CD4-positive, alpha-beta T cell treated with Interleukin-6 for 4 hours (primary cell): ENCODE measurements around the gene POLR2H.

Experiments used
- DNase-seq: peaks from one replicate; pipeline ENCODE4 v3.0.0-alpha.2; 2020; ENCODE audit warnings: mixed read lengths

POLR2H gene

DNA sequence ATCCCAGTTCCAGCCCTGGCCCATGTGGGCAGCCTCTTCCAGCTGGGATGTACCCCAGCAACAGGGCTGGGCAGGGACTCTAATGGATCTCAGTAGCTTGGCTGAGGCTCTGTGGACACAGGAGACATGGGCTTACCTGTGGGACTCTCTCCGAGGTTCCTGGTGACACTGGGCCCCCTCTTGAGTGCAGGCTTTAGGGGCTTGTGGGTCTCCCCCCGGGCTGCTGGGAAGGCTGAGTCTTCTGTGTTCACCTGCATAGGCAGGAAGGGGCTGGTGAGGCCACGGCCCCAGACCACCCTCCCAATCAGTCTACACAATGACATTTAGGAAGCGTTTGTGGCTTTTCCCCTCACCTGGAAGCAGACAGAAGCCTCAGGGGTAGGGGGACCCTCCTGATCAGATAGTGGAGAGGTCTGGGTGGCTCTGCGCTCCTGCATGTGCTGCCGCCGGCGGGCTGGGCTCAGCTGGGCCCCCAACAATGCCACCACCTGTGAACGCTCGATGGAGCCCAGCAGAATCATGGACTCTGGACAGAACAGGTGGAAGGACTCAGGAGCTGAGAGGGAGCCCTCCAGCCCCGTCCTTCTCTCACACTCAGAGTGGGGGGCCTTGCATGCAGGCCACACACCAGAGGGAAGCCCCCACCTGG lies 8.5 kb upstream of the POLR2H start:
- no peak for DNase-seq

DNA sequence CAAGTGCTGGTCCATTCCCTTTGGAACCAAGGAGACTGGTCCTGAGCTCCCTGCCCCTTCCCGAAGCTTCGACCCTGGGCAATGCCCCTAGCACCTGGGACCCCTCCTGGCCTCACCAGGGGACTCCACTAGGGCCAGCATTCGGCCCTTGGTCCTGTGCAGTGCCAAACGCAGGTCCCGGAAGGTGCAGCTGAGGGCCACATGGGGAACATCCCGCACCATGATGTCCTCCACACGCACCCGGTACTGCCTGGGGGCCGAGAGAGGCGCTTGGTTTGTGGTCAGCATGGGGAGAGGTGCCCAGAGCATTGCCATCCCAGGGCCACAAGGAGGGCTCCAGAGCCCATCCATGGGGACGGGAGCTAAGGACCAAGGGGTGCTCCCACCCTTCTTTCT lies 8.0 kb upstream of the POLR2H start:
- no peak for DNase-seq

DNA sequence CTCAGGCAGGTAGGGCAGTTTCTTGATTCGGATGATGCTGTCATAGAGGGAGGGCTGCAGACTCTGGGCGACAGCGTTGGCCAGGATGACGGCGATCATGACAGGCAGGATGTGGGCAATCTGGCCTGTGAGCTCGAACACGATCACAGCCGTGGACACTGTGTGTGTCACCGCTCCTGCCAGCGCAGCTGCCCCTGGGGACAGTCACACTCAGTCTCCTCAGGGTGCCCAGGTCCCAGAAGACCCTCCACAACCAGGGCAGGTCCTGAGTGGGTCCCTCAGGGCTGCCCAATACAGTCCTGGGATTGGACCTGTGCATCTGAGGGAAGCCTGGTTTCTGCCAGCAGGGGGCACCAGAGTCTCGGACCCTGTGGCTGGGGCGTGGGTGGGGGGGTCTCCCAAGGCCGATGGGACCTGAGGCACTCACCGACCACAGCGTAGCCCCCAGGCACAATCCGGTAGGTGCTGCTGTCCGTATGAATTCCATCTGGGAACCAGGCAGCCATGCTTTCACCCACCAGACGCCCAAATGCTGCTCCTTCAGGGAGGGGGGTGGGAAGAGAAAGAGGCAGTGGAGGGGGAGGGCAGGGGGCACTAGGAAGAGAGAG lies 7.3 kb upstream of the POLR2H start:
- peak; percentile 79 for DNase-seq

DNA sequence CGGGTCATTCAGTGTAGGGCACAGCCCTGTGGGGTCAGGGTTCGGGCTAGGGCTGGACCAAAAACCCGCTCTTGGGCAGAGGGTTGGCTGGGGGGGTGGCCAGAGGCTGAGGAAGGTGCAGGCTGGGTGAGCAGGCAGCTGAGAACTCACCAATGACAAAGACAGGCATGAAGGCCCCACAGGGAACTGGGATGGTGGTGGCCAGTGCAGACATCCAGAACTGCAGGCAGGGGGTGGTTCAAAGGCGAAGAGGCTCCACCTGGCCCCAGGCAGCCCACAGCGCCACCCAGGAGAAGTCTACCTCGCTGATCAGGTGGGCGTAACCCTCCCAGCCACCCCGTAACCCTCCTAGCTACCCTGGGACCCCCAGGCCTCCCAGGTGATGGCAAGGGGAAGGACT lies 6.8 kb upstream of the POLR2H start:
- DNase-seq: no peak

DNA sequence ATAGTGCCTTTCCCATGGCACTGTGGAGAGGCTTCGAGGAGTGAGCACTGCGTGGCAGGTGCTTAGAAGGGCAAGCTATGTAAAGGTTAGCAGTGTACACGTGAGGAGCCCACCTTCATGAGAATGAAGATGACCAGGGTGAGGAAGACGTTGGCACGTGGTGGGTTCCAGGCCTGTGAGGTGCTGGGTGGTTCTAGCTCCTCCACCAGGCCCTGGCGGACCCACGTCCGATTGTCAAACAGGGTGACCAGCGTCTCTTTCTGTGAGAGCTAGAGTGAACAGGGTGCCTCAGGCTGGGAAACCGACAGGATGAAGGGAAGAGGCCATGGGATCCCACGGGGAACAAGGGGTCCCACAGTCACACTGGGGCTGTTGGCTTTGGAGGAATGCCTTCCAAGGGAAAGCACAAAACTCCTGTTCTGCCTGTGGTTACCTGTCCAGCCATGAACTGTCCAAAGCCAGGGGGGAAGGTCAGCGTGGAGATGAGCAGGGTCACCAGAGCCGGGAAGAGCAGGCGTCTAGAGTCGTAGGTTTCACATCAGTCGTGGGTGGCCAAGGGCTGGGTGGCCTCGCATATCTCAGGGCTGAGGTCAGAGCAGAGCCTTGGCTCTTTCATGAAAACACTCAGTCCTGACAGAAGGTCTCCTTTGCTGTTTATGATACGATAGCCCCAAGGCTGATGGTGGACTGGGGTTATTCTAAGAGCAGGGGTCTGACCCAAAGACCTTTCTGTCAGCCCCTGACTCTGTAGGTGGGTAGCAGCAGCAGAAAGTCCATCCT lies 6.1 kb upstream of the POLR2H start:
- DNase-seq: no peak

DNA sequence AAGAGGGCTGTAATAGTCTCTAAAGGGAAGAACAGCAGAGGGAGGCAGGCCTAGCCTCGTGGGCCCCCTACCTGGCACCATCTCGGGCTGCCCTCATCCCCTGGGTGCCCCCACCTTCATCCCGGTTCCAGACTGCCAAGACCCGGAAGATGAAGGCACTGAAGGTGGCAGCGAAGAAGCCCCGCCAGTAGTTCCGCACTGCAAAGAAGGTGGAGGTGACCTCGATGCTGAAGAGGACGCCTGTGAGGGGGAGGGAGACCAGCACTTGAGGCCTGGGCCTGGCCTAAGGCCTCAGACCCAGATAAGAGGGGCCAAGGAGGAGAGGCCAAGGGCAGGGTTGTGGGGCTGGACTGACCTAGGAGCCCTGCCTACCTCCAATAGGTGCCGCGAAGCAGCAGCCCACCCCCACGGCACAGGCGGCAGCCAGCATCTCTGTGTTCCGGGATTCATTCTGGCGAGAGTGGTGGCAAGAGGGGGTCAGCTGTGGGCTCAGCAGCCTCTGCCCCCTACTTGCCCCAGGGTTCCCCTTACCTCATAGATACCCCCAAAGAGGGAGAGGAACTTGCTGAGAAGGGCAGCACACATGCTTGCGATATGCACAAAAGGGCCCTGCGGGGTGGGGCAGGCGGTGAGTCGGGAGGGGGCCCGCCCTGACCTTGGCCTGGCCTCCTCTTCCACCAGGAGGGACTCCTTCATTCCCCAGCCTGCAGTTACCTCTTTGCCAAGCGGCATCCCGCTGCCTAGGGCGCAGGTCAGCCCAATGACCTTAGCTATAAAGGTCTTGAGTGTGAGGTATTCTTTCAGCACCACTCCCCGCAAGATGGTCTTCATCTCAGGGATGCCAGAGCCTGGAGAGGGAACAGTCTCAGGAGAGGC lies 4.0 kb upstream of the POLR2H start:
- DNase-seq: no peak

DNA sequence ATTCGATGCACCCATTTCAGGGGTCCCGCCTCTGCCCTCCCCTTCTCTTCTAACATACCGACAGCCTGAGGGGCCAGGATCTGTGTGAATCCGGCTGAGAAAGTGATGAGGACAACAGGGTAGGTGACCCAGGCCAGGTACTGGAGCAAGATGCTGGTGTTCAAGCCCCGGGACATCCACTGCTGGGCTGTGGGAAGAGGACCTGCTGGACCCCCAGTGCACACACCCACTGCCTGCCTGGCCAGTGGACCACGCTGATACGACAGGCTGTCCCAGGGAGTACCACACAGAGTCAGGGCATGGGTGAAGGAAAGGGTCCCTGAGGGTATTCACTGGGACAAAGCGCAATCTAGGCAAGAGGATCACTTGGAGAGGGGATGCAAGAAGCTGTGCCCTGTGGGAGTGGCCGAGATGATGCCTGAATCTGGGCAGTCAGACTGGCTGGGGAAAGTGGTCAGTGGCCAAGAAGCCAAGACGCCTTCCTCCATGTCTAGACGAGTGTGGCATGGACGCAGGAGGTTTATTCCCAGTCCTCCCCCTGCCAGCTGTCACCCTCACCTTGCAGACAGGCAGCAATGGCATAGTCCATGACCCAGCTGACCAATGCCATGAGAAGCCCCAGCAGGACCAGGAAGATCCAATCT lies 3.3 kb upstream of the POLR2H start:
- no peak for DNase-seq

DNA sequence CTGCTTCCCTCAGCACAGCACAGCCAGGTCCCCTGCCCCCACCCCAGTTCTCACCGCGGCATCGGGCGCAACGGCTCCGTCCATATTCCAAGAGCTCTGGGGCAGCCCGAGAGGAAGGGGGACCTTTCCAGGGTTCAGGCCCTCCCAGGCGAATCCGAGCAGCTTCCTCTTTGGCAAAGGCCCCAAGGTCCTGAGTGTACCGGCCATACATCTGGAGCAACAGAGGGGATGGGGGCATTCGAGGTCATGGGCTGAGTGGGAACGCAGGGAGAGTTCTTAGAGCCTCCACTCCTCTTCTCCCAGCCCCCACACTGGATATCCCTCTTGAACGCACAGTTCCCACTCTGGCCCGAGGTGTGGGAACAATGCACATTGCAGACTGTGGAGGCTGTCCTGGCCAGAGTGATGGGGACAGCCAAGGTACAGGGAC lies 2.6 kb upstream of the POLR2H start:
- no peak for DNase-seq

DNA sequence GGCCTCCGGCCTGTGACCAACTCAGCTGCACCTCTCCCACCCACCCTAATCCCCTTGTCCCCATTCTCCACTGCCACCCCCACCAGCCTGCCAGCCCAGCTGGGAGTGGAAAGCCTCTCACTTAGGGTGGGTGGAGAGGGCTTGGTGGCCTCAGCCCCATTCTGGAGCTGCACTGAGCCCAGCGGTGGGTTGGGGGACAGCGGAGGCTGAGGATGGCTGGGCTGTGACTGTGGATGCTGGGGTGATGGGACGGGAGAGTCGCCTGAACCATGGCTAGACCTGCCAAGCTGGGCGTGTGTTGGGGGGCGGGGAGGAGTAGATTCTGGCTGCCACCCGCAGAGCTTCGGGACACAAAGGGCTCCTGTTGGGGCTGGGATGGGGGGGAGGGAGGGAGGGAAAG lies 1.9 kb upstream of the POLR2H start:
- DNase-seq: no peak

DNA sequence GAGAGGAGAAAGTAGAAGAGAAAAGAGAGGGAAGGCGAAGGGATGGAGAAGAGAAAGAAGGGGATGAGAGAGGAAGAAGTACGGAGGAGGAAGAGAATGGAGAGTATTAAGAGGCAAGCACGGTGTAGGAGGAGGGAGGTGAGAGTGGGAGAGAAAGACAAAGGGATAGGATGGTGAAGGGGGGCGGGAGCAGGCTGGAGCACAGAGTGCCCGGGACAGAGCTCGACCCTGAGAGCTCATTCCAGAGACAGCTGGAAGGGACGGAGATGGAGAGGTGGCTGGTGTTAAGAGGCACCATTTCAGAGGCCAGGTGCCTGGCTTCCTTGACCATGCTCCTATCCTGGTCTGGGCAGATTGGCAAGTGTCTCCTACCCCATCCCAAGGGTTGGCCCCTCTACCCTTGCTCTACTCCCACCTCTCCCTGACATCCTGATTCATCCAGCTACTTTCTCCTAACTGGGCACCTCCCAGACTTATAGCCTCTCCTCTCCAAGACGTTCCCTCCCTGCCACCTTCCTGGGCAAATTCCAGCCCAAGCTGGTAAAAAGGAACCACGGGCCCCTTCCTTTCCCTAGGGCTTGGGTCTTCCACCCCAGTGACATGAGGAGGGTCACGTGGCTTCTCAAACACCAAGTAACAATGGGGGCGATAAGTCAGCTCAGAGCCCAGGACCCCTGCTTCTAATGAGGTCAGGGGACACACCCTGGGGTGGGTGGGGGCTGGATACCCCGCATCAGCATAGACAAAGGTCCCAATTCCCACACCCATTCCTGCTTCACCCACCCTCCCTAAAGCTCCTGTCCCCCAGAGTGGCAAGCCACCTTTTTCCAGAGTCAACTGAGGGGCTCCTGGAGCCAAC lies 1.2 kb upstream of the POLR2H start:
- no peak for DNase-seq

DNA sequence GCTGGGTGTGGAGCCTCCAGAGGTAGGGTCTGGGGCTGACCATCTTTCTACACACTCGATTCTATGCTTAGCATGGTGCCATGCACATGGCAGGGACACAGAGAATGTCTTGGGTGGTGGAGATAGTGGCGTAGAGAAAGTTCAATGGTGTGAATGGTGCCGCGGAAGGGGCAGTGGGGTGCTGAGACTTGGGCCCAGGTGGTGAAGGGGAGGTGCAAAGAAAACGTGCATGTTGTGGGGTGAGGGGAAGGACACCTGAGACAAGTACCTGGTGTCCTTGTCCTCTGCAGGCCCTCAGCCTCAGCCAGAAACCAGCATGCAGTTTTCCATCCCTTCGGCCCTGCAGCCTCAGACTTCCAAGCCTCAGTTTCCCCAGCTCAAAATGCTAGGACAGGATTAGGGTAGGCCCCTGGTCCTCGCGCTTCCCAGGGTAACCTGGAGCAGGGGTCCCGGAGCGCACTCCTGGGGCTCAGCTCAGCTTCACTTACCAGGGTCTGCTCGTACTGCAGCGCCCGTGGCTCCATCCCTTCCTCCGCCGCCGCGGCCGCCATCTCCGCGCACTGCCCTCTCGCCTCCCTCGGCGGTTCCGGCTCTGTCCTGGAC lies 480 bp upstream of the POLR2H start:
- DNase-seq: no peak

DNA sequence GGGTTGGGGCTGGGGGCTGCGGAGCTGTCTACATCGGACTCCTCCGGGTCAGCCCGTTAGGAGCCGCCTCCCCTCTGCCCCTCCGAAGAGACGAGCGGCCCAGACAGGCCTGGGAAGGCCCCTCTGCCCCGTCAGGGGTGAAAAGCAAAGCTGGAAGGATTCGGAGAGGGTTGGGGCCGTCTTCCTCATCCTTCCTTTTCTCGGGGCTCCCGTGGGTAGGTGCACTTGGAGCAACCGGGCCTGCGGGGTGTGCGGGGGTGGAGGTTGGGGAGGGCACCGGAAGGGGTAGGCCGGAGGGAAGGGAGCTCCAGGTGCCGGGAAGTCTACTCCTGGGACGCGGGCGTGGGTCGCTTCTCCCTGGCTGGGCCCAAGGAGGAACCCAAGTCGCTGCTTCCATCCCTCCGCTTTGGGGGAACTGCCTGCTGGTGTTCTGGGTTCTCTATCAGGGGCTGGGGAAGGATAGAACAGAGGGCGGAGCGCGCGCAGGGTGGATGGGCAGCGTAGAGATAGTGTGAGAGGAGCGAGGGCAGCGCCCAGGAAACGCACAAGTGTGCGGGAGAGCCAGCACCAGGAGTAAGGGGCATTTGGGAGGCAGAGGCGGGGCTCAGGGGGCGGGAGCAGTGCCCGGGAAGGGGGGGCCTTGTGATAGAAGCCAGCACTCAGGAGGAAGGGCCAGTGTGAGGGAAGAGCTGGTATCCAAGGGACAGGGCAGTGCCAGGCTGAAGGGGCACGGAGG lies 590 bp downstream of the POLR2H start:
- DNase-seq: peak; percentile 47

DNA sequence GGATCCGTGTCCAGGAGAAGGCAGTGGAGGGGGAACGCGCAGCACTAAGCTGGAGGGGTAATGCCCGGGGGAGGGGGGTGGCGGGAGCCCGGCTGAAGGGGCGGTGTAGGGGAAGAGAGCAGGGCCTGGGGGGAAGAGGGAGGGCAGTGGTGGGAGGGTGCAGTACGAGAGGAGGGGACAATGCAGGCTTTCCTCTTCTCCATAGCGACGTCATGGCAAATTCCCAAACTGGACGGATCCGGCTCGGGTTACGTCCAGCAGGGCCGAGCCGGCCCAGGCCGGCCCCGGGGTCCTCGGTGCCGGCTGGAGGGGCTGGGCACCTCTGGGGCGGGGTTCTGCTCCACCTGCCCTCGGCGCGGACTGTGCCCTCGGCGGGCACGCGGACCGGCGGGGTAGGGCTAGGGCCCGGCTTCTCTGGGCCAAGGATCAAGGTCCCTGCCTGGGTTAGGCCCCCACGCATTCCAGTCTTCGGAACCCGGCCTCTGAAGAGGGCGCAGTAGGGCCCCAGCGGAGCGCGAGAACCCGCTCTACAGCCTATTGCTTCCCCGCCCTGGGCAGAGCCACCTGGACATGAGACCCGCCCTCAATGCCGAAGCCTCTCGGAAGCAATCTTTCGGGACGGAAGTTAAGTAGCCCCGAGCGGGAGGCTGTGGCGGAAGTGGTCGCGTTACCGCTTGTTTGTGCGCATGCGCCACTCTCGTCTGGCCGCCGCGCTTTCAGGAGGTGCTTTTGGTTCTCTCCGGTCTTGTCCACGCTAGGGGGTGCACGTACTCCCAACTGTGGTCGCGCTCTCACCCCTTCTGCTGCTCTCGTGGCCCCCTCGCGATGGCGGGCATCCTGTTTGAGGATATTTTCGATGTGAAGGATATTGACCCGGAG lies 1.4 kb downstream of the POLR2H start:
- DNase-seq: peak; percentile 94

DNA sequence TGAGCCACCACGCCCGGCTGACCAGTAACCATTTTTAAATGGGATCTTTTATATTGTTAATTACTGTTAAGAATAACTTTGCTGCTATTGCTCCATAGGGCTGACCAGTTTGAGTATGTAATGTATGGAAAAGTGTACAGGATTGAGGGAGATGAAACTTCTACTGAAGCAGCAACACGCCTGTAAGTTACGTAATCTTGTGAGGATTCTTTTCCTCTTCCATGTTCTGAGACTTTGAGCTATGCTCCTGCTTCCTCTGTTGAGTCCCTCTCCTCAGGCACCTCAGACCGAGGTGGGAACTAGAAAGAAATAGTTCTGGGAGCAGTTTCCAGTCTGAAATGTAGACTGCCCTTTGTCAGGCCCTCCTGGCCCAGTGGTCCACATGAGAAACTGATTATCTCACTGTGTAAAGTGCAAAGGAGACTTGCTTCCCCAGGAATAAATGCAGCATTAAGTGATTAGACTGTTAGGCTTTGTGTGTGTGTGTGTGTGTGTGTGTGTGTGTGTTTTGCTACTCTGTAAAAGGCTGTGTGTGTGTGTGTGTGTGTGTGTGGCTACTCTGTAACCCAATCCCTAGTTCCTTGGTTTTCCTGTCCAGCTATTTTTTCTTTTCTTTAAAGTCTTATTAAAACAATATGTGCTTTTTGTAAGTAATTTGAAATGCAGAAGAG lies 5.2 kb downstream of the POLR2H start:
- no peak for DNase-seq

DNA sequence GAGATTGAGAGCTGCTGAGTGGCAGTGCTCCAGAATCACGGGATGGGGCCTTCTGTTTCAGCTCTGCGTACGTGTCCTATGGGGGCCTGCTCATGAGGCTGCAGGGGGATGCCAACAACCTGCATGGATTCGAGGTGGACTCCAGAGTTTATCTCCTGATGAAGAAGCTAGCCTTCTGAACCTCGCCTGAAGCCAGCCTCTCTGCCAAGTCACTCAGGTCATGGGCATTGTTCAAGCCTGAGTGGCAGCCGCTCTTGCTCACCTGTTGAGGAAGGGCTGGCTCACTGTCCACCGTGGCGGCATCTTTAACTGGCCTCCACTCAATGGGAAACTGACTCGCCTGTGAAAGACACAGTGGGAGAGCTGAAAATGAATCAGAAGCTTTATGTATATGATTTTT lies 6.6 kb downstream of the POLR2H start:
- DNase-seq: no peak

DNA sequence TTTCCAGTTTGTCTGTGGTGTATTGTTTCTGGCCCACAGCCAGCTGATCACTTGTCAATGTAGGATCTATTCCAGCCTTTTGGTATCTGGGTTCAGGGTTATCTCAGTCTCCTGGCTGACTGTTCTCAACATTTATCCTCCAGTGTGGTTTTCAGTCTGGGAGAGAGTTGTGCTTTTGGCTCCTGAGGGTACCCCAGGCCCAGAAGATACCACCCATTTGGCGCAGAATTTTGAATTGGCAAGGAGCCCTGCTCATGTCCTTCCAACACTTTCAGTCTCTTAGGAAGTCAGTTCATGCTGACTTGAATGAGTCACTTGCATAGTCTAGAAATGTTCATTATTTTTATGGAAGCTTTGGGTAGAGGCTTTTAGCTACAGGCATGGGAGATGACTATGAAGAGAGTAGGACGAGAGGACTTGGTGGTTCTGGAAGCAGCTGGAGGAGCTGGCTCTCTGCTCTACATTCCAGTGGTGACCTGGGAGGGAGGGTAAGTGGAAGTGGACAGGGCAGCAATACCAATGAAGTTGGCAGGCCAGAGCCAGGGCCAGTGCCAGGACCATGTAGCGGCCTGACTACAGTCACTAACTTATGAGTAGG lies 7.2 kb downstream of the POLR2H start:
- DNase-seq: no peak

DNA sequence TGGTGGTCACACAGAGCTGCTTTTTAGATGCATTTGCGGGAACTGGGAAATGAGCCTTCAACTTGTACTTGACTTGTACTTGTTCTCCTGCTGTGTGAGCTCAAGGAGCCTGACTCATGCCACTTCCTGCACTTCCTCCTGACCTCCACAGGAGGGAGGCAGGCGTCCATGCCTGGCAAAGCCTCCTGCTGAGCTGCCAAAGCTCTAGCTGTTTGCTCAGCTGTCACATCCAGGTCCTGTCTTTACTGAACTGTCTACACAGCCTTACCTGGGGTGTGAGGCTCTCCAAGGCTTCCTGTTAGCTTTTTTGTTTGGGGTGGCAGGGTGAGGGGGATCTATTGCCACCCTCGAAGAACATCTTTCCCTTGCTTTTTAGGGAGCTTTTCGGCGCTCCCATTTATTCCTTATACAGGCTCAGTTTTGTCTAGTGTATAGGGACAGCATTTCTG lies 10.1 kb downstream of the POLR2H start:
- peak; percentile 69 for DNase-seq

DNA sequence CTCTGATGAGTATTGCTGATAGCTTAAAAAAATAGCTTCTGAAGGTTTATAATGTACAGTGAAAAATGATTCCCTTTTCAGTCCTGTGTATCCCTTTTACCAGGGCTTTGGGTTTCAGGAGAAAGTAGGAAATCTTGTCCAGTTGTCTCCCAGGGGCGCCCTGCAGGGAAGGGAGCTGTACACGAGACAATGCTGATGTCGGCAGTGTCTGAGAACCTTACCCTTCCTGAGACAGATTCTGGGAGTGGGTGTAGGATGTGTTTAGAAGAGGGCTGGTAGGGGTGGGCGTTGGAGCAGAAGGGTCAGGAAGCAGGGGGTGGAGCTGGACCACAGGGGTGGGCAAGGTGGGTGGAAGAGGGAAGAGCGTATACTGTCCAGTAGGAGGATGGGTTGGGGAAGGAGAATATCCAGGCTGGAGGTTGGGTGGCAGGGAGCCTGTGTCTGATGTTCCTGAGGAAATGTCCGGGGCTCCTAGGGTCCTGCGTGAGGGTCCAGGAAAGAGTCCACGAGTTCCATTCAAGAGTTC lies 10.8 kb downstream of the POLR2H start:
- no peak for DNase-seq
